Sigmoid colon (tissue), 7 donors: ENCODE results near the gene PLEKHA7. TPM values are rescaled to one million over a fixed set of nuclear protein-coding genes. Genes with fewer than 3 reads are reported as not detected.
"Not testable (repeated sequence)": the region's sequence is repeated elsewhere in the genome, so short reads cannot be mapped to it uniquely, and the experiment has no call there.

Experiments used
- DNase-seq: peaks from one replicate; pipeline ENCODE4 v3.0.0-alpha.2; 2019
- H3K27ac ChIP-seq, 4 donors: fragments of 200-600 bp; sonication (generic); one replicate each; pipeline ENCODE4 v1.5.1; 2016 to 2019; ENCODE audit warnings: mild to moderate bottlenecking in 1 of 4
- H3K27me3 ChIP-seq, 3 donors: fragments of 200-600 bp; sonication (generic); one replicate each; pipeline ENCODE4 v1.5.1; 2019; ENCODE audit warnings: mild to moderate bottlenecking in 1 of 3
- H3K36me3 ChIP-seq, 4 donors: fragments of 200-600 bp; sonication (generic); one replicate each; pipeline ENCODE4 v1.5.1; 2016 to 2019
- H3K4me1 ChIP-seq, 4 donors: fragments of 200-600 bp; sonication (generic); one replicate each; pipeline ENCODE4 v1.5.1; 2017 to 2019
- H3K4me3 ChIP-seq, 4 donors: fragments of 200-600 bp; sonication (generic); one replicate each; pipeline ENCODE4 v1.5.1; 2017 to 2019; ENCODE audit warnings: mild to moderate bottlenecking in 2 of 4, moderate library complexity in 1 of 4
- H3K9me3 ChIP-seq, 4 donors: fragments of 200-600 bp in 3 of 4; sonication (generic) in 3 of 4; one replicate each; pipeline versions ENCODE4 v1.5.1 to v1.6.1; 2013 to 2019
- CTCF ChIP-seq, 4 experiments: fragments of 450-650 bp in 3 of 4; fragments of 200-600 bp in 1 of 4; IDR thresholded peaks; one replicate each; pipeline ENCODE4 v1.5.1; 2016 to 2019; ENCODE audit warnings: antibody characterized with exemption in 4 of 4, mild to moderate bottlenecking in 3 of 4, moderate library complexity in 2 of 4
- EP300 ChIP-seq, 4 donors: sonication (generic); formaldehyde crosslinking; IDR thresholded peaks; one replicate each; pipeline ENCODE4 v1.6.1; 2017; ENCODE audit warnings: antibody characterized with exemption in 4 of 4
- POLR2A ChIP-seq, 2 donors: fragments of 450-650 bp; IDR thresholded peaks; one replicate each; pipeline ENCODE4 v1.6.1; 2016; ENCODE audit warnings: antibody characterized with exemption in 2 of 2, mild to moderate bottlenecking in 2 of 2, moderate library complexity in 2 of 2
- POLR2AphosphoS5 ChIP-seq, 4 donors: sonication (generic); formaldehyde crosslinking; IDR thresholded peaks; one replicate each; pipeline ENCODE4 v1.6.1; 2017; ENCODE audit warnings: antibody characterized with exemption in 4 of 4
- WGBS, 2 donors: extraction: QIAGEN DNeasy Blood & Tissue Kit; methylation state at CpG; one replicate each; pipeline ENCODE4 v1.1.7; 2013; 5-methylcytosine and 5-hydroxymethylcytosine counted together
- intact Hi-C: fragments of 100-400 bp; cut with DNase I; formaldehyde crosslinking; loops from one replicate; pipeline ENCODE4 v1.15.1; 2023
- polyA plus RNA-seq, 3 donors: library from polyadenylated mRNA; stranded (reverse); fragments of 200-250 nt; gene quantifications; one replicate each; pipeline ENCODE4 v1.2.3, GENCODE V29; 2013
- total RNA-seq, 4 donors: library from RNA; depleted of rRNA; stranded (reverse); fragments of >200 nt; gene quantifications; one replicate each; pipeline ENCODE4 v1.1.0, GENCODE V29; 2016
- donor health status: healthy with polysubstance abuse.
- donor health status: Bipolar disorder and iron deficiency.
- donor health status: healthy.

Gene PLEKHA7
- total and polyA plus RNA-seq, 7 donors, result 2.9 to 45.3 (median 10.2) TPM

GRCh38 chr11:16873289-16873688 lies 140.9 kb downstream of the PLEKHA7 start:
- WGBS, 2 donors, result 60 to 68% methylated on average over 2 of the region's 2 CpGs
- Histone ChIP-seq H3K9me3 (no peaks in the 10 kb centered on the region), H3K27ac (peak overlapping the region in 1 of 4 donors; percentile 21), H3K36me3 (peaks cover 0 to 6% (median 0%) of the 10 kb centered on the region in 4 donors), H3K4me3 (no peak overlapping the region), H3K4me1 (peaks cover 0 to 8% (median 0%) of the 10 kb centered on the region in 4 donors), H3K27me3 (no peaks in the 10 kb centered on the region)
- DNase-seq, result no peak
- intact Hi-C loops, result no loop called here
- no peak for TF ChIP-seq POLR2A (IDR thresholded peaks at IDR 0.05)
- TF ChIP-seq POLR2AphosphoS5 (IDR thresholded peaks at IDR 0.05), result no peak
- TF ChIP-seq CTCF (IDR thresholded peaks at IDR 0.05), result no peak
- TF ChIP-seq EP300 (IDR thresholded peaks at IDR 0.05), result no peak

- DNase-seq, result no peak
Measured at GRCh38 chr11:16871368-16871767, 142.8 kb downstream of the PLEKHA7 start.

GRCh38 chr11:16867097-16867496 lies 147.1 kb downstream of the PLEKHA7 start:
- no peak for DNase-seq
- Histone ChIP-seq H3K9me3 (no peaks in the 10 kb centered on the region), H3K36me3 (peaks cover 0 to 6% (median 0%) of the 10 kb centered on the region in 4 donors), H3K27me3 (no peaks in the 10 kb centered on the region), H3K4me1 (peaks cover 0 to 20% (median 5%) of the 10 kb centered on the region in 4 donors), H3K27ac (no peak overlapping the region), H3K4me3 (no peak overlapping the region)
- WGBS, 2 donors, result 73 to 80% methylated on average over 1 of the region's 1 CpG
- intact Hi-C loops, result no loop called here
- TF ChIP-seq CTCF (IDR thresholded peaks at IDR 0.05), result no peak
- no peak for TF ChIP-seq EP300 (IDR thresholded peaks at IDR 0.05)
- TF ChIP-seq POLR2A (IDR thresholded peaks at IDR 0.05), result no peak
- no peak for TF ChIP-seq POLR2AphosphoS5 (IDR thresholded peaks at IDR 0.05)

More at GRCh38 chr11:16871368-16871767, 142.8 kb downstream of the PLEKHA7 start:
- H3K27me3 ChIP-seq, result no peaks in the 10 kb centered on the region
- peaks cover 0 to 6% (median 0%) of the 10 kb centered on the region in 4 donors for H3K36me3 ChIP-seq
- no peak overlapping the region for H3K4me3 ChIP-seq
- no peaks in the 10 kb centered on the region for H3K9me3 ChIP-seq
- 69 to 82% methylated on average over 5 of the region's 5 CpGs for WGBS, 2 donors
- H3K4me1 ChIP-seq, result peaks cover 0 to 8% (median 0%) of the 10 kb centered on the region in 4 donors
- no peak for TF ChIP-seq EP300 (IDR thresholded peaks at IDR 0.05)
- no peak for TF ChIP-seq CTCF (IDR thresholded peaks at IDR 0.05)
- peak overlapping the region in 1 of 4 donors; percentile 24 for H3K27ac ChIP-seq
- intact Hi-C loops, result no loop called here

- intact Hi-C loops, DNase-seq, H3K36me3 ChIP-seq, H3K27me3 ChIP-seq, H3K4me3 ChIP-seq, H3K9me3 ChIP-seq, H3K27ac ChIP-seq: not testable (repeated sequence)
- peaks cover 0 to 21% (median 7%) of the 10 kb centered on the region in 4 donors for H3K4me1 ChIP-seq
- 94% methylated on average over 1 of the region's 1 CpG for WGBS, 2 donors
Measured at GRCh38 chr11:16864428-16864827, 149.8 kb downstream of the PLEKHA7 start.

GRCh38 chr11:16863389-16863788 lies 150.8 kb downstream of the PLEKHA7 start:
- Histone ChIP-seq H3K36me3 (no peaks in the 10 kb centered on the region), H3K27me3 (no peaks in the 10 kb centered on the region), H3K4me1 (peaks cover 0 to 21% (median 7%) of the 10 kb centered on the region in 4 donors), H3K27ac (peak overlapping the region in 1 of 4 donors; percentile 30), H3K9me3 (no peaks in the 10 kb centered on the region), H3K4me3 (no peak overlapping the region)
- 73 to 82% methylated on average over 10 of the region's 10 CpGs for WGBS, 2 donors
- intact Hi-C loops, result no loop called here
- no peak for DNase-seq
- TF ChIP-seq CTCF (IDR thresholded peaks at IDR 0.05) (no peak), POLR2A (IDR thresholded peaks at IDR 0.05) (no peak), EP300 (IDR thresholded peaks at IDR 0.05) (no peak), POLR2AphosphoS5 (IDR thresholded peaks at IDR 0.05) (no peak)
